GM19238 (cell line): Measurements from ENCODE around the gene RBMS3.

Experiments
- DNase-seq: peaks from one replicate; pipeline ENCODE4 v3.0.0; 2011; ENCODE audit warnings: low spot score; ENCODE audit not compliant: insufficient read length

Gene RBMS3

DNA sequence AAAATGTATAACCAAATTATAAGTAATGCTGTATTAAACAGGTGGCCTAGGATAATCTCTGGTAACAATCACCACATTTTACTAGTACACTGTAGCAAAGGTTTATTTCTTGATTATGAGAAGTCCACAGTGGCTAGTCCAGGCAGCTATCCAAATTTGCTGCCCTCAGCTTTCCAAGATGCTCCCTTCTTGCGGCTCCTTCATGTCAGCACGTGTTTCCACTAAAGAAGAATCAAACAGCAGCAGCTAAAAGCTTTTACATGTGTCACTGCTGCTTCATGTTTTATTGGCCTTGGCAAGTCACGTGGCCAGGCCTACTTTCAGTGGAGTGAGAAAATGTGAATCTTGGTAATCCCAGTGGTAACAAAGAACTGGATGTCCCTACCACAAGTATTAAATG, 5.6 kb upstream of the RBMS3 start:
- DNase-seq = no peak

DNA sequence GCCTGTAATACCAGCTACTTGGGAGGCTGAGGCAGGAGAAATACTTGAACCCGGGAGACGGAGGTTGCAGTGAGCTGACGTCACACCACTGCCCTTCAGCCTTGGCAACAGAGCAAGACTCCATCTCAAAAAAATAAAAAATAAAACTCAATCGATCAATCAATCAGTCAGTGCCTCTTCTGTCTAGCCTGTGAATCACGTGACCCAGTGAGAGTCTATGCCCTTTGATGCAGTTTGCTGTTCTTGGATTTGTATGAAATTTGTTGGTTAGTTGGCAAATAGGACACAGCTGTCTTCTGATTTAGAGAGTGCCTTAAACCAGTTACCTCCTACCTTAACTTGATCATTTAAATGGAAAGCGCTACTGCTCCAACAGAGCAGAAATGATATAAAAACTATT, 3.6 kb upstream of the RBMS3 start:
- DNase-seq = no peak

DNA sequence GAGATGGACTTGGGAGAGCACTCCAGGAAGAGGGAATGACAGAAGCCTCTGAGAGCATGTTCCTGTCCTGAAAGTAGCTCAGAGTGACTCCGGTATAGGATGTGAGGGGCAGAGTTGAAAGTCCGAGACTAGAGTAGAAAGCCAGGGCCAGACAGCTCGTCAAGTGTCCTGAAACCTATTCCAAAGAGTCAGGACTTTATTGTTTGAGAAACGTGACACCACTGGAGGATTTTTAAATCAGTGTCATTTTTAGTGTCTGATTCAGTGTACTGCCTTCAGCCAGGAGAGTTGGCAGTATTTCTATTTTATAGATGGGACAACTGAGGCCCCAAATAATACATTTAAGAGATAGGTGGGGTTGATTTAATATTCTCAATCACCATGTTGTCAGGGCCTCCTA, 1.6 kb upstream of the RBMS3 start:
- DNase-seq = no peak

DNA sequence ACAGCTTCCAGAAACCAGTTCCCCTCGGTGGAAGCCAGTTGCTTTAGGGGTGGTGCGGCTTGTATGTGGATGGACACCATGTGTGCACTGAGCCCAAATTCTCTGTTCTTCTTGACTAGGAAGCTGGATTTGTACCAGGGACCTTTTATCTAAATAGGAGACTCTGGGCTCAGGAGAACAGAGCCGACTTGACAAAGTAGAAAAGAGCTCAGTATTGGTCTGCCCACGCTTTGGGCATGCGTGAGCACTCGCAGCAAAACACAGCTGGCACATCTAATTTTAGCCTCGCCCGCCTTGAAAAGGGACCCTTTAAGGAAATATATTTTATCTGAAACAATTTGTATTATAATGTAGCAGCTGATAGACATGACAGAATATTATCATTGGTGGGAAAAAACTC, 1.1 kb upstream of the RBMS3 start:
- no peak for DNase-seq

DNA sequence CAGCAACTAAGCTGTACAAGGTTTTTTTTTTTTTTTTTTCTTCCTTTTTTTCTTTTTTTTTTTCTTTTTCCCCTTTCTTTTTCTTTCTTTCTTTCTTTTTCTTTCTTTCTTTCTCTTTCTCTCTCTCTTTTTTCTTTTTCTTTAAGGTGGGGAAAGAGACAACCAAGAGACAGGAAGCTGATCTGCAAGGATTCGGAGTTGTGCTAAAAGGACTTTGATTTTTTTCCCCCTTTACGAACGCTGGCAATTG, 148 bp downstream of the RBMS3 start:
- DNase-seq = no peak

DNA sequence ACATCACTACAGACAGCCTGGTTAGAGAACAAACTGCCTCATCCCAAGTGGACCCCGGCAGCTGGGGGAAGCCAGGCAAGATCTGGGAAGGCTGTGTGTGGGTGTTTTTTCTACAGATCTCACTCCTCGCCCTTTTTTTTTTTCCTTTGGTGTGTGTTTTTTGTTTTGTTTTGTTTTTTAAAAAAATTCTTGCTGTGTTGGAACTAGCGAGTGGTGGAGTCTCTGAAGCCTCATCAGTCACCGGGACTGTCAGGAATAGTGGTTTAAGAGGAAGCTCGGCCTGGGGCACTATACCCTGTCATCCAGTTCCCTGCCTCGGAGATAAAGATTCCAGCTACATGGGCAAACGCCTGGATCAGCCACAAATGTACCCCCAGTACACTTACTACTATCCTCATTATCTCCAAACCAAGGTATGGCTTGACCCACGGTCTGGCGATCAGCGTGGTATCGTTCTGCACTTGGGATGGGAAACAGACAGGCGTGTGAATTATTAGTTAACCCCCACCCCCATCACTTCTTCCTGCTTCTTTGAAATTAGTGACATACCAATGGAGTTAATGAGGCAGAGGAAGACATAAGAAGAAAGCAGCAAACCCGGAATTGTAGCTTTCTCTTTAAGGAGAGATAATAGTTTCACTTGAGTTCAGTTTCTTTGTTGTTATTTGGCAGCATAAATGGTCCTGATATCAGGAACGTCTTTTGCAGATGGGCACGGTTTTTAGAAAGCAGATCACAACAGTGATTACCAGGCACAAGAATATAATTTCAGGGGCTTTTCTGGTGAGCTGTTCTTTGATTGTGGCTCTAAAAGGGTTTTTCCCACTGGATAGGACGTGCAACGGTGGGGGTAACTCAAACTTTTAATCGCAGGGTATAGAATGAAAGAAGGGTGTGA, 722 bp downstream of the RBMS3 start:
- no peak for DNase-seq

DNA sequence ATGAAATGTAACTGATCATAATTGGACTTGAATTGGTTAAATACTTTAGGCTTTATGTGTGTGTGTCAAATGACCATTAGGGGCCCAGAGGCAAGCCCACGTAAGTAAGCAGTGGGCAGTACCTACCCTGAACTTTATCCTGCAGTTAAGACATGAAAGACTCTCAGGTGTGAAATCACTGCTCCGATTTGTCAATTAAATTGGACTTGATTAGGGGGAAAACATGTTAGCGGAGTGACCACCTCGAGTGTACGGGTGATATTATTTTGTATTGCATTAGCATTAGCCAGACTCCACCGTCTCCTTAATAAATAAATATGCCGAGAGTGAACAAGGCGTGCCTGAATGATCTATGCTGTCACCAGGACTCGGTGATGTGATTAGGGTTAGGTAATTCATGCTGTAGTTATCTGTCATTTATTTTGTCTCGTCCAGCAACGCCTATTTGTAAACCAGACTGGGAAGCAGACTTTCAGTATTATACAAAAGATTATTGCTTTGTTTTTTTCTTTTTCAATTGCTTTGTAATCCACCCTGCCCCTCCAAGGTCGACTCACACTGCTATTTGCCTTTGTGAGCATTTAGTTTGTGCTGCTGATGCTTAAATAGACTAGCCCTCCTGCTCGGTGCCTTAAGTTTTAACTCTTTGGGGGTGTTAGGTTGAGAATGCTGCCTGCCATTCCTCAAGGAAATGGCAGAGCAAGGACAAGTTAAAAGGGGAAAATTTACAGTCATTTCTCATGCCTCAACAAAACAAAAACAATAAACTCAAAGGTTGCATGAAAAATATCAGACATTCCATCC, 1.8 kb downstream of the RBMS3 start:
- no peak for DNase-seq

DNA sequence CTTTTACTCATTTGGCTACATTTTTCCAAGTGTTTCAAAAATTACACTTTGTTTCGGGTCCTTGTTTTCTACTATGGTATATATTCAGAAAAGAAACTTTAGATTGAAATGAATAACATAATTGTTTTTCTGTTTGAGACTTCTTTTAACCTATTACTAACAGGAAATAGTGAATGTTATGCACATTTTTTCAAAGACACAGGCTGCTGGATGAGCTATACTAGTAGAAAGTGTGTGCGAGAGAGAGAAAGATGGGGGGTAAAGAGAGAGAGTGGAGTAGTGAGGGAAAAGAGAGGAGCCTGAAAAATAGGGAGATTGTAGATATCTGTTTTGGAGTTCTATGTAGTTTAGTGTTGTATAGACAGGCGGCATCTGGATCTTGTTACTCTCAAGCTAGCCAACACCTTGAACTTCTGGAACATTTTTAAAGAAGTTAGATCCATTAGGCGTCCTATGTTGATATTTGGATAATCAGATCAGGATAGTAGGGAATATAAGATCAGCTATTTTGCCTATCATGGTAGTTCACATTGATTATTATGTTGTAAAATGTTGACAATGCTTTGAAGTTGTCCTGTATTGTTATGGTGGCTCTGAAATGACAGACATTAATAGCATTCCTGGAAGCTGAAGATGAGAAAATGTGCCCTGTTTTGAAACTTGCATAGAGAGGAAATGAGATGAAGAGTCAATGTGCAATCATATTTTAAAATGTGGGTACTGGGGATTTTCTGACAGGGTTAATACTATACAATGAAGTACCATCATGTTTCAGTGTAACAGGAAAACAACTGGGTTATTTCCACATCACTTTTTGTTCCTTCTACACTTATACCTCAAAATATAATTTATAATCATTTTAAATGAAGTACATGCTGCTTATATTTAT, 2.6 kb downstream of the RBMS3 start:
- DNase-seq = no peak

DNA sequence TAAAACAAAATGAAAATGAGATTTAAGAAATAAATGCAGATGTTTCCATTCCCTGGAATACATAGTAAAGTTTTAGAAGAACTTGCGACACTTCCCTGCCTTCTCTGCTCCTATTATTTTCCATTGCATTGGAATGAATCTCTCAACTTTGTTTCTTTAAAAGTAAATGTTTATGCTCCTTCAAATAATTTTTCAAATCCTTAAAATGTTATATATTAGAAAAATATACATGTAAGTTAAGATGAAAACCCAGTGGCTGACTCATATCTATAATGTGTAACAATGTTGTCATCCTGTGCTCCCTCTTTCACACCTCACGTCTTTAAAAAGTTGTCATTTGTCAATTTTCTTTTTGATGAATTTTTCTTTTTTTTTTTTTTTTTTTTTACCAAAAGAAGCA, 3.6 kb downstream of the RBMS3 start:
- no peak for DNase-seq

DNA sequence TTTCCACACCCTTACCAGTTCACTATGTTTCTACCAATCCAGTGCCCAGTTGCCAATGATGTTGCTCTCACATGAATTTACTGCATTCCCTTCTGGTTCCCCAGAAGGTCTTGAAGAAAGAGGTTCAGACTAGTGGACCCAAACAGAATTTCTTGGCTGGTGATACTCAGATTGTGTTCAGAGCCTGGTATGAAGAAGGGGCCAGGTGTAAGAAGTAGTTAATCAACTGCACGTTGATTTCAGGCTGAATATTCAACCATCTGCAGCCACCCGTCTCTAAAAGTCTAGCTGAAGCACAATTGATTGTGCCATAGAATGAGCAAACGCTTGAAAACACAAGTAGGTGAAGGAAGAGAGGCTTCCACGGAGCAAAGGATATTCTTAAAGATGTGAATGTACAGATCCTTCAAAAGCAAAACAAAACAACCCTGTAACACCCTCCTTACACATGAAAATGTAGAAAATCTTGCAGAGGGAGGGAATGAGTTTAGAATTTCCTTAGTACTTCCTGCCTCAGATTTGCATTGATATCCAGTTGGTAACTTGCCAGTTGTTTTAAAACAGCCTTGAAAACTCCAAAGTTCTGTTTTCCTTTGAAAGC, 4.7 kb downstream of the RBMS3 start:
- DNase-seq = no peak

DNA sequence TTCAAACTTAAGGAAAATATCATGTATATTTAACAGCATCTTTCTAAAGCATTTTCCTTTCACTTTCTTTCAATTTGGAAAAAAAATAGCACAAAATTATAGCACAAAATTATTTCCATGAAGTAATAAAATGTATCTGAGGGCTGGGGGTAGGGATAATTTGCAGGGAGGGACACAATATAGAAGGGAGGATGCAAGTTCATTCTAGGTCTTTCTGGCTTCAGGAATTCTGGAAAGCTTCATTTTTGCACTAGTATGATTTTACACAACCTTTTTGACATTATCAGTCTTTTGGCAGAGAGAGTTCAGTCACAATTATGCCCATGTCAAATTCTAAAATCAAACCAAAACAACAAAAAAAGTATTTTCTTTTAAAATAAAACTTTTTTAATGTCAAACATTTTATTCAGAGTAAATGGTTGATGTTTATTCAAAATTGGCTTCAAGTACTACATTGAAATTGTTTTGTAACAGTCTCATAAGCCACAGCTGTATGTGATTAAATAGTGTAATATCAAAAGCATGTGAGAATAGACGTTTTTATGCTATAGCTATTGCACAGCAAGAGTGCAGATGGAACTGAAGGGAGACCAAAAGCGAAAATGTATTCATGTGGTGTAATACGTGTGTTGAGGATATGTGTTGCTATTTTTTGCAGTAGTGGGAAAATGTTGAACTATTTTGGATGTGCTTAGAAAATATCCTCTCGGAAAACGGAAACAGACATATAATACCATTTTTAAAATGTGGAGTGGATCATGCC, 5.8 kb downstream of the RBMS3 start:
- DNase-seq = no peak

DNA sequence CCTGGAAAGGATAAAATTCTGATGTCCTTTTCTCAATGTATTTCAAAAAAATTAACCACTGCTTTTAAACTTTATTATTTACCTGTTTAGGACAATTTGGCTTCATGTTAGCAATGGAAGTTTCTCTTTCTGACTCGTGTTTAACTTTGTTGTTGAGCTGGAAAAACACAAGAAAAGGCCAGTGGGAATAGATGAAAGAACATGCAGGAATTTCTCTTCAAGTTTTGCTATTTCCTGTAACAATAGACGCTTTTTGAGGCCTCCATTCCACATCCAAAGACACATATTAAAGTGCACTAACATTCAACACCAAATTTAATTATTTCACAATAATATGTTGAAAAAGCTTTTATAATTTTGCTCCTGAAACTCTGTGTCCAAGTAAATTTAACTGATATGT, 9.7 kb downstream of the RBMS3 start:
- DNase-seq = no peak

DNA sequence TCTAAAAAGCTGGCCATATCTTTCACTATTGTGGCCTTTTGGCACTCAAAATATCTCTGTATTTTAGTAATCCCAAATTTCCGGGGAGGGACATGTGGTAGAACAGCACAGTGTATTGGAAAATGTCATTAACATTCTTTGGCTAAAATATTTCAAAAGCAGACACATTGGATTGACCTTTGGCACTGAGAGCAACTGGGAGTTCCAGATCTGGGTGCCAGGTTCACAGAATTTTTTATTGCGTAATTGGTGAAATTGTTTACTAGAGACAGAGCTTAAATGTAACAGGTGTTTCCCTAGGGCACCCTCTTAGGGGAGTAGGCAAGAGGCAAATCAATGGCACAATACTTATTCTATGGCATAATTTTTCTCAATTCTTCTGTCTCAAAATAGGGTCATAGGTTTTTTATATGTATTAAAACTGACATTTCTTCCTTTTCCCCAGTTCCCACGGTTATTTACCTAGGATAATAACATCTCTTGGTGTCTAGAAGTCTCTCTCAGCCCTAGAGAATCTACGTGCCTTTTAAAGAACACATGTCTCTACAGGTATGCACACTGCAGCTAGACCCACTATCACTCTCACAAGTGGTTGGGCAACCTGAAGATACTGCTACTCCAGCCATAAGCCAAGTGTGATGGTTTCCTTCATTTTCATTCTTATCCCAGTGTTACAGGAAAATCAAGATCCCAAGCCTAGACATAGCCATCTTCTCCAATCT, 10.6 kb downstream of the RBMS3 start:
- DNase-seq = no peak

DNA sequence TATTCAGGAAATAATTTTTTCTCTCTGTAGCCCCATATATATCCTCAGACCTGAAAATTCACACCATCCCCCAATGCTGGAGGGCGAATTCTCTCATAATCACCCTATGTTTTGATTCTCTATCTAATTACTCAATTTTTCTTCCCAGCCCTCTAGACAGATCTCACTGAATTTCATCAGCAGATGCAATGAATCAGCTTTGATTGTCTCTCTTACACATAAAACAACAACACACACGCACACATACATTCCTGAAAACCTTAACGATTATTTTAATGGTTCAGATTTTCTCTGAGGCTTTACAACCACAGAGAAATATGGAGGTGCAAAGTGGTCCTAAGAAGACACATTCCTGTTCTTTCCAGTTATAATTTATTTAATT, 11.1 kb downstream of the RBMS3 start:
- no peak for DNase-seq

DNA sequence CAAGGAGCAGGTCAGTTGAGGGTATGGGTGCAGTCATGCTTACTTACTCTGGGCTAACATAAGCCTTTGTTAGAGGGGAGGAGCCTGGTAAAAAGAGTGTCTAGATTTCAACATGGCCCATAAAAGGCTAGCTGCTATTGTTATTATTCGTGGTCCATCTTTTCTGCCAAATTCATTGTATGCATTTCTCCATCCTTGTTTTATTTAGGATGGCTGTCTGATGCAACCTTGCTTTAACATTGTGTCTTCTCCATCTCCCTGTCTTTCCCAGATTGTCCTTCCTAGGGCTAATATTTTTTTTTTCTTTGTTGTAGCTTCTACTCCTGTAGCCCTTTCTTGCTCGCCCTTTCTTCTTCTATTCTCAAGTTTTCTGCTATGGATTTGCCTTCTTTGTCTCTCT, 12.6 kb downstream of the RBMS3 start:
- DNase-seq = no peak

DNA sequence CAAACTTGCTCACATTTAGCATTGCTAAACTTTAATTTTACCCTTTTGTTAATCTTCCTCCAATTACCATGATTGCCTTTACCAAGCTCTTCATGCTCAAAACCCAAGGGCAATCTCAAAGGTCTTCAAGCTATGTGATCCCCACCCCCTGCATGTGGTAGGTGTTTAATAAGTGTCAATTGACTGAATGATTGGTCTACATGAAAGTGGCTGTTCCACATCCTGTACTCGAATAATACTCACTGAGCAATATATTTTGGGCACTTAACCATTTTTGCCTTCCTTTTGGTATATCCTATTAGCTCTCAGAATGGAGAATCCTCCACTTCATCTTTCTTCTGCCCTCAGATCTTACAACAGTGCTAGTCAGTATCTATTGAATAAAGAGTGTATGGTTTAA, 17.1 kb downstream of the RBMS3 start:
- DNase-seq = no peak

DNA sequence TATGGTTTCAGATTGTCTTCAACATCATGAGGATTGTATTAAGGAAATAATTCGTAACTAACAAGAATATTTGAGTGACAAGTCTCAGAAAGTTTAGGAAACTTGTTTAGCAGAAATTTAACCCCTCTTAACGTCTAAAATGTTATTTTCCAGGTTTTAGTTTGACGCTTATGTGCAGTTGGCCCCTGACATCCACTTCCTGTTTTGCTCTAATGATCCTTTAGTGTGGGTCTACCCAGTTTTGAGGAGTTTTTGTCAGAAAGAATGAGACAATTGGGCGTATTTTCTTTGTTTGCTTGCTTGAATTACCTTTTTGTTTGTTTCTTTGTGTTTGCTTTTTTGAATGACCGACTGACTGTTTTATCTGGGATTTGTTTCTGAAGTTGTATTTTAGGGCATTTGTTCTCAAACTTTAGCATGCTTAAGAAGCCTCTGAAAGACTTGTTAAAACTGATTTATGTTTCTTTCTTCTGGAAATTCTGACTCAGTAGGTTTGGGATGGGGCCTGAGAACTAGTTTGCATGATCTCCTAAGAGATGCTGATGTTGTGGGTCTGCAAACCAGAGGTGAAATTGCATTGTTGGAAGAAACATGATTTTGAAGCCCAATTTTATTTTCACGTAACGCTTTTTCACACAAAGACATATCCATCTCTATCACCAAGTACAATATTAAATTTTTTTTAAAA, 20.6 kb downstream of the RBMS3 start:
- no peak for DNase-seq

DNA sequence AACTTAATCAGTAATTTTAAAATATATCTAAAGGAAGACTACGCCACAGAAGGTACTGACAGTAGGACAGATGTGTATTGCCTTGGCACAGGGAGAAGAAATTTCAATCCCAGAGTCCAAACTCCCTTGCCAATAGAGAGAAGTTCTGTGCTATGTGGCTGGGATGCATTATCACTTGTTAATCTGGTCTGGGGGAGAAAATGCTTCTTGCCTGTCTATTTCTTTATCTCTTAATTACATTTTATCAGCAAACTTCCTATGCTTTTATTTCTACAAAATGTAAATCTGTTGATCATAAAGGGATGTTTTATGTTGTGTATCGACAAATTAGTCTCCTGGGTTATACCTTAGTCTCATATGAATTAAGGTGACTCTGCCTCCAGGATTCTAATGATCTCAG, 21.7 kb downstream of the RBMS3 start:
- no peak for DNase-seq

DNA sequence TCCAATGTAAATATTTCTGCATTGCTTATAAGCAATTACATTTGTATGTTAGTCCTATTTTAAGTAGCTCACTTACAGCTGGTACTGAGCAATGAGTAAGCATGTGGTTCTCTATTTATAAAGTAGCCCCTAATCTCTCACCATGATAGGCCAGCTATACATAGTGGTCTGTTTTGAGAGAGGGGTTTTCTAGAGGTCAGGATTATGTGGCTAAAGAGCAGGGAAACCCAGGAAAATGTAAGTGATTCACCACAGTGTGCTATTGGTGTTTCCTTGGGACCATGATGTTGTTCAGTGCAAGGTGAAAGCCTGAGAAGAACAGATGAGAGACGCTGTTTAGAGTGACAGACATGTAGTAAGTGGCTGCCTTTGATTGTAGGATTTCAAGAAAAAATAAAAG, 26.4 kb downstream of the RBMS3 start:
- no peak for DNase-seq

DNA sequence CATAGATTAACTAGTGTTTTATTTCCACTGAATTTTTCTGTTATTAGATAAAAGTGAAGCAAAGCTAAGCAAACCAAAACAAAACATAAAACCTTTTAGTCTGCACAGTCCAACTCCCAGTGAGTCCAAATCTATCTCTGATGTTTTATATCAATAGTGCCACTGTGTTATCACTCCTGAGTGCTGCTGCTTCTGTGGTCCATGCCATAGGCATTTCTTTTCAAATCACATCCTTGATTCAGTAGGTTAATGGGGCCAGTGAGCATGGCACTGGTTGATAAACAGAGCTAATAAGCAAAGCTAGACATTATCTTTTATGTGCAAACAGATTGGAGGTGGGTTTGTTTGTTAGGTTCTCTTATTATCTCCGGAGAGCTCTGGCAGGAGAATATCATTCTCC, 30.0 kb downstream of the RBMS3 start:
- DNase-seq = no peak
